ENCODE measurements around the gene TOP1.
A peak's percentile ranks its signal among the peaks of the same experiment; 100 is the strongest.

Gene TOP1

DNA sequence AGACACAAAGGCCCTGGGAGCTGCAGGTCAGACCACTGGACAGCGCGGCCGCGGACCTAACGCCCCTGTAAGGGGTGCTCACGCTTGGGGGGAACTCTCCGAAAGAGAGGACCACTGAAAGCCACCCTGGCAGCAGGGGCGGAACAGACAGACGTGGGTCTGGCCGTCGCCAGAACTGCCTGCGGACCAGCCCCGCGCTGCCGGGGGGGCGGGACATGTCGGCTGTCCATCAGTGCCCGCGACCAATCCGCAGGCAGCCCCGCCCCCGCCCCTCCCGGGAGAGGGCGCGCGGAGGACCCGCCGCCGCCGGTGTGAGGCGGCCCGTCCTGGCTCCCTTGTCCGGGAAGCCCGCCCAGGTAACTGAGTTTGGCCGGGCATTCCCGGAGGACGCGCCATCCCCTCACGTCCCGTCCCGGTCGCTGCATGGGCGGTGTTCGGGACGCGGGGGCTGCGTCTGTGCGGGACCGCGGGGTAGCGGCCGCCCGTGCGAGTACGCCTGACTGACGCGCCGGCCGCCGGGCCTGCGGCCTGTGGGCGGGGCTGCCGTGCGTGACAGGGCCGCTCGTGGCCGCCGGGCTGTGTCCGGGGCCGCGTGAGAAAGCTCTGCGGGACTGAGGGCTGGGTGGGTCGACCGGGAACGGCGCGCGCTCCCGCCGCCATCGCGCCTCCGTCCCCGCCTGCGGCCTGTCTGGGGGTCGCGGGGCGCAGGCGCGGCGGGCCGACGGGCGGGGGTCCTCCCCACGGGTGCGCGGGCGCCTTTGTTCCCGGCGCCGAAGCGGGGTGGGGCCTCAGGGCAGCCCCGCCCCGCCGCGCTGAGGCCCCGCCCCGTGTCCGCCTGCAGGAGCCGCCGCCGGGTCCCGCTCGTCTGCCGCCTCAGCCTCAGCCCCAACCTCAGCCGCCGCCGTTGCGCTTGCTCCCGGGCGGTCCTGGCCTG is 108.3 kb downstream of the TOP1 start, which contains the start of gene PLCG1:
TSS of gene PLCG1 (plus strand) at position 864 of the 934 bp plus-strand sequence. CDS start 99 bp downstream, outside the sequence.
- Histone ChIP-seq H3K4me1 (ENCODE audit: control insufficient read depth, insufficient read depth, low read length) (peaks cover 15% of the 10 kb centered on the region), H3K4me3 (ENCODE audit: low read length) (peak within 1 kb of the TSS; percentile 99), H3K9me3 (ENCODE audit: control insufficient read depth, insufficient read depth, low read length) (no peaks in the 10 kb centered on the region), H3K36me3 (ENCODE audit: control insufficient read depth, insufficient read depth, low read length) (no peaks in the 10 kb centered on the region), H3K27ac (ENCODE audit: low read length) (no peak within 1 kb of the TSS), H3K27me3 (ENCODE audit: control insufficient read depth, insufficient read depth, low read length) (no peaks in the 10 kb centered on the region)
- DNase-seq (ENCODE audit: low read depth, low spot score), result peak; percentile 47
- no CpG with 5 or more reads among the region's 121 CpGs for WGBS (ENCODE audit: insufficient coverage, insufficient read length)

DNA sequence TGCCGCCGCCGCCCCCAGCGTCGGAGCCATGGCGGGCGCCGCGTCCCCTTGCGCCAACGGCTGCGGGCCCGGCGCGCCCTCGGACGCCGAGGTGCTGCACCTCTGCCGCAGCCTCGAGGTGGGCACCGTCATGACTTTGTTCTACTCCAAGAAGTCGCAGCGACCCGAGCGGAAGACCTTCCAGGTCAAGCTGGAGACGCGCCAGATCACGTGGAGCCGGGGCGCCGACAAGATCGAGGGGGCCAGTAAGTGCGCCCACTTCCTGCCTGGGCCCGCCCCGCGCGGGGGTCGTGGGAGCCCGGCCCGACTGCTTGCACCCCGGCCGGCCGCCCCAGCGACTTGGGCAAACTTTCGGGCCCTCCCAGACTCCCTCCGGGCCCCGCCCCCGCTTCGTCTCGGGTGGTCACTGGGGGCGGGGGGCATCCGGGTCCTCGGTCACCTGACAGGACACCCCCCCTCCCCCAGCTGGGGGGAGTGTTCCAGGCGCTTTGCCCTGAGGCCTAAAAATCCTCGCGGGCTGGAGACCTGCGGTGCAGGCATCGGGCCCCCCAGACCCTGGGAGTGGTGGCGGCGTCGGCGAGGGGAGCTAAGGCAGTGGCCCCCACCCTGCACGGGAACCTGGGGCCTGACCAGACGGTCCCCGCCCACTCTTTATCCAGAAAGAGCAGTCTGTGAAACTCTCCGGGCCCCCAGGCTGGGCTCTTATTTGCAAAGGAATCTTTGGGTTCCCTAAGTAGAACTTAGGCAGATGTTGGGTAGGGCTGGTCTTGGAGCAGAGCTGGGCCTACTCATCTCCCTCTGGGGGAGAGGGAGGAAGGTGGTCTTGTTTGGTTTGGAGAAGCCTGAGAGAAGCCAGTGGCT is 109.2 kb downstream of the TOP1 start:
- WGBS (ENCODE audit: insufficient coverage, insufficient read length), result no CpG with 5 or more reads among the region's 66 CpGs
- H3K27me3 ChIP-seq (ENCODE audit: control insufficient read depth, insufficient read depth, low read length), result no peaks in the 10 kb centered on the region
- H3K4me1 ChIP-seq (ENCODE audit: control insufficient read depth, insufficient read depth, low read length), result peaks cover 17% of the 10 kb centered on the region
- peak overlapping the region; percentile 99; the same call in 1 of the 2 replicates for H3K4me3 ChIP-seq (ENCODE audit: low read length)
- H3K27ac ChIP-seq (ENCODE audit: low read length), result no peak overlapping the region
- no peaks in the 10 kb centered on the region for H3K36me3 ChIP-seq (ENCODE audit: control insufficient read depth, insufficient read depth, low read length)
- H3K9me3 ChIP-seq (ENCODE audit: control insufficient read depth, insufficient read depth, low read length), result no peaks in the 10 kb centered on the region
- peak; percentile 33 for DNase-seq (ENCODE audit: low read depth, low spot score)

DNA sequence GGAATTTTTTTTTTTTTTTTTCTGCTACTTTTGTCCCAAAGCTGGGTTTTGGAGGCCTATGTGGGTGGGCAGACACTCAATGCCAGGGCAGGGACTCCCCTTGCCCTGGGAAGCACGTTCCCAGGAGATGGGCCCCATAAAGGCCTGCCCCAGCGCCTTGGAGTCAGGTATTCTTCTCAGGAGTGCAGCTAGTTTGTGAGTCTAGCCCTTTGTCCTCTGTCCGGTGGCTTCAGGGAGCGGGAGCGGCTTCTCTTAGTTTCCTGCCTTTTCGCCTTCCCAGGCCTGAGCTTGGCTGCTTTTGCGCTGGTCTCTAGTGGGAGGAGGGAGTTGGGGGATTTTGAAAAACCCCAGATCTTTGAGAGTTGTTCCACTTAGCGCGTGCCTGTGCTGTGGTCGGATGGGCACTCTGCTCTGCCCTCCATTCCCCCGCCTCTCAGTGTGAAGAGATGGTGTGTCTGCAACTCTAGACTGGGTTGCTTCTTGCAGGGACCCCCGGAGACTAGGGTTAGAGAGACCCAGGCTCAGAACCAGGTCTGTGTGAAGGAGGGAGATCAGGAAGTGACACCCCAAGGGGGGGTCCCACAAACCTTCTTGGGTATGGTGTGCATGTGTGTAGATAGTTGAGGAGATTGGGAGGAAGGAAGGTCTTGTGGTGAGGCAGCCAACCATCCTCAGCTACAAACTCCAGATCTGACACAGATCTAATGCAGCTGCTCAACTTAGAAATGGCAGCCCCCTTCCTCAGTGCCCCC is 110.0 kb downstream of the TOP1 start:
- H3K27me3 ChIP-seq (ENCODE audit: control insufficient read depth, insufficient read depth, low read length), result no peaks in the 10 kb centered on the region
- H3K4me3 ChIP-seq (ENCODE audit: low read length), result peak overlapping the region; percentile 99; the same call in 1 of the 2 replicates
- no CpG with 5 or more reads among the region's 12 CpGs for WGBS (ENCODE audit: insufficient coverage, insufficient read length)
- no peaks in the 10 kb centered on the region for H3K9me3 ChIP-seq (ENCODE audit: control insufficient read depth, insufficient read depth, low read length)
- H3K27ac ChIP-seq (ENCODE audit: low read length), result no peak overlapping the region
- H3K36me3 ChIP-seq (ENCODE audit: control insufficient read depth, insufficient read depth, low read length), result no peaks in the 10 kb centered on the region
- DNase-seq (ENCODE audit: low read depth, low spot score), result no peak
- H3K4me1 ChIP-seq (ENCODE audit: control insufficient read depth, insufficient read depth, low read length), result peaks cover 18% of the 10 kb centered on the region

DNA sequence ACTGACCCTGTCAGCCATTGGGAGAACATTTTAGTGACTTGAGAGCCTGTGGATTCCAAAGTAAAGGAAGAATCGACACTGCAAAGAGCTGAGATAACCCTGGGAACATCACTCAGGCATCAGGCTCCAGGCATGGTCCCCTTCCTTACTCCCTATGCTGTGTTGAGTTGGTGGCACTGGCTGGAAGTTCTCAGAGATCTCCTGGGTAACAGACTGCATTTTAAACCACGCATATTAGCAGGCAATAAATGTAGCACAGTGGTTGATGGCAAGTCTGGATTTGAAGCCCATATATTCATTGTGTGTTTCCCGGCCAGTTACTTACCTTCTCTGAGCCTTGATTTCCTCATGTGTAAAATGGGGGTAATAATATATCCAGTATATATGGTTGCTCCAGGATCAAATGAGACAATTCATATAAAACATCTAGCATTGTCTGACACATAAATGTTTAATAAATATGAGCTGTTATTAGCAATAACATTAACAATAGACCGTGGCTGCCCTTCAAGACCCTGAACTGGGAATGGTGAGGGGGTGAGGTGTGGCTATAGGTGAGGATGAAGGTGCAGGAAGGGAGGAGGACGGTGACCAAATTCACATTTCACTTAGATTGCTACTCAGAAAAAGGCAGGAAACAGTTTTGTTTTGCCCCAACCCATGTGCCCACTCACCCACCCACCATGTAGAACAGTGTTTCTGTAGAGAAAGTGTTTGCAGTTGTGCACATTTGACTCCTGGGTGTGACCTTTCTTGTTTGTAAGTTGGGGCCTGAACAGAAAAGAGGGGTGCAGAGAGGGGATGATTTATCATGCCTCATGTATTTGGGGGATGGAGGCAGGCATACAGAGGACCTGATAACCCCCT is 110.8 kb downstream of the TOP1 start:
- H3K4me3 ChIP-seq (ENCODE audit: low read length), result no peak overlapping the region; the same call in 1 of the 2 replicates
- H3K36me3 ChIP-seq (ENCODE audit: control insufficient read depth, insufficient read depth, low read length), result no peaks in the 10 kb centered on the region
- H3K4me1 ChIP-seq (ENCODE audit: control insufficient read depth, insufficient read depth, low read length), result peaks cover 18% of the 10 kb centered on the region
- no peaks in the 10 kb centered on the region for H3K27me3 ChIP-seq (ENCODE audit: control insufficient read depth, insufficient read depth, low read length)
- no peak overlapping the region for H3K27ac ChIP-seq (ENCODE audit: low read length)
- DNase-seq (ENCODE audit: low read depth, low spot score), result no peak
- no peaks in the 10 kb centered on the region for H3K9me3 ChIP-seq (ENCODE audit: control insufficient read depth, insufficient read depth, low read length)
- WGBS (ENCODE audit: insufficient coverage, insufficient read length), result no CpG with 5 or more reads among the region's 5 CpGs

DNA sequence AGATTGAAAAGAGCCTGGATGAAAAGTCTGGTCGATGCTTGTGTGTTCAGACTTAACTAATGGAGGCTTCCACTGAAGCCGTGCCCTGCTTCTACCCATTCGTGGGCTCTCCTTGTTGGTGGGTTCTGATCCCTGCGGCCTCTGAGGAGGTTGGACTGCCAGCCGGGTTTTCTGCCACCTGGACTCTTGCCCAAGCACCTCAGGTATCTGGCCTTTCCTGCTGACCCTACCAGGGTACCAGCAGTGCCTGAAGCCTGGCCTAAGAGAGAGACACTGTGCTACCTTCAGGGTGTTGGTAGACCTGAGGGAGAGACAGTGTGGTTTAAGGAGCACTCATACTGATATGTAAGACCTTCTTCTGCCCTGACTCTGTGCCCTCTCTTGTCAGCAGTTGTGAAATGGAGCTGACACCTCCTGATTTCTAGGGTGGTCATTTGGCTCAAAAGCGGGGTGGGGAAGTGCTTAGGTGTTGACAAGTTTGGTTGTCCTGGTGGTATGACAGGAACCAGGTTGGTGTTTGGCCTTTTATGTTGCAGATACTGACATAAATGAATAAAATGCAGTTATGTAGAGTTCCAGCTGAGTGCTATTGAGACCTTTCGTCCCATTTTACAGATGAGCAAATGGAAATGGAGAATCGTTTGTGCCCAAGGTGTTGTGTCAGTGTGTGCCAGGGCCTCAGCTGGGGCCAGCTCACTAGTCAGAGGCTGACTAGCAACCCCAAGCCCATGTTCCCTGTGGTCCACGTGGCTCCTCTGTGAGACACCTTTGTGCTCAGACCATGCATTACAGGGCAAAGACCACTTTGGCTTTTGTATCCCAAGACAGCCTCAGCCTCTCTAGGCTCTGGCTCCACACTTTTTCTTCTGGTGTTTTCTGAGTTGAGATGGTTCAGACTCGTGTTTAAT is 111.9 kb downstream of the TOP1 start:
- no peak overlapping the region for H3K27ac ChIP-seq (ENCODE audit: low read length)
- H3K27me3 ChIP-seq (ENCODE audit: control insufficient read depth, insufficient read depth, low read length), result no peaks in the 10 kb centered on the region
- DNase-seq (ENCODE audit: low read depth, low spot score), result no peak
- no peaks in the 10 kb centered on the region for H3K9me3 ChIP-seq (ENCODE audit: control insufficient read depth, insufficient read depth, low read length)
- H3K36me3 ChIP-seq (ENCODE audit: control insufficient read depth, insufficient read depth, low read length), result no peaks in the 10 kb centered on the region
- peaks cover 15% of the 10 kb centered on the region for H3K4me1 ChIP-seq (ENCODE audit: control insufficient read depth, insufficient read depth, low read length)
- no peak overlapping the region for H3K4me3 ChIP-seq (ENCODE audit: low read length)
- WGBS (ENCODE audit: insufficient coverage, insufficient read length), result no CpG with 5 or more reads among the region's 10 CpGs

DNA sequence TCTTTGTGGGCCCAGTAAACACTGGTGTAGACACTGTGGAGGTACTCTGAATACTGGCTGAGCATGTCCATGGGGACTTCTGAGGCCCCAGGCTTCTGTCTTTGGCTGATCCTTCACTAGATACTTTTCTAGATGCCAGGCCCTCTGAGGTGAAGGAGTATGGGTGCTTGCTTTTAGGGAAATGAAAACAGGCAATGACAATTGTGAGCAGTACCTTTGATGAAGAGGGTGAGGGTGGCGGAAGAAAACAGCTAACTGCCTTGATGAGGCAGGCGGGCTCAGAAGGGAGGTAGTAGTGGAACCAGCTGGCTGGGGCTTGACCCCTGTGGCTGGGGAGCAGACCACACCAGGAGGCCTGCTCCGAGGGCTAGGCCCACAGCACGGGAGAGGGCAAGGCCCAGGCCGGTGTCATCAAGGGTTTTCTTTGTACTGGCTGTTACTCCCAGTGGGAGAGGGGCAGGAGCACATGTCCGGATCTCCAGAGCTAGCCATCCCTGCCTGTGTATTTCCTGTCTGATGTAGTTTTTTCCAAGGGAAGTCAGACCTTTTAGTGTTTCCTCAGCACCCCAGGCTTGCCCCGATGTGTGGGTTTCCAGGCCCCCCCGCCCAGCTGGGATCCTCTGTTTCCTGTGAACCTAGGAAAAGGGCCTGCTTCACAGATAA is 112.7 kb downstream of the TOP1 start:
- no peak for DNase-seq (ENCODE audit: low read depth, low spot score)
- Histone ChIP-seq H3K27ac (ENCODE audit: low read length) (no peak overlapping the region), H3K4me3 (ENCODE audit: low read length) (no peak overlapping the region), H3K27me3 (ENCODE audit: control insufficient read depth, insufficient read depth, low read length) (no peaks in the 10 kb centered on the region), H3K4me1 (ENCODE audit: control insufficient read depth, insufficient read depth, low read length) (peaks cover 13% of the 10 kb centered on the region), H3K36me3 (ENCODE audit: control insufficient read depth, insufficient read depth, low read length) (no peaks in the 10 kb centered on the region; the same call in 1 of the 2 replicates), H3K9me3 (ENCODE audit: control insufficient read depth, insufficient read depth, low read length) (no peaks in the 10 kb centered on the region)
- WGBS (ENCODE audit: insufficient coverage, insufficient read length), result no CpG with 5 or more reads among the region's 8 CpGs

DNA sequence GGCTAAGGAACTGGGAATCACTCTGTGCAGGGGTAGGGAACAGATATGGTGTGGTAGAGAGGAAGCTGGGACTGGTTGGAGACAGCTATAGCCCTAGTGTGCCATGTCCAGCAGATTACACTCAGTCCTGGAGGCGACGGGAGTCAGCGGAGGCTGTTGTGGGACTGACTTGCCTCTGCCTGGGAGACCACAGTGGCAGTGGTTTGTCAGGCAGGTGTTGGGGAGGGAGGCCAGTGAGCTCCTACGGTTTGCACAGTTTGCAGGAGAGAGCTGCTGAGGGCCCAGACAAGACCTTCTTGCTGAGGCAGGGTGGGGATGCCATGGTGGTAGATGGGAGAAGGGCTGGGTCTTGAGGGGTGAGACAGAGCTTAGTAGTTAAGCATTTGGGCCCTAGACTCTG is 113.6 kb downstream of the TOP1 start:
- Histone ChIP-seq H3K4me1 (ENCODE audit: control insufficient read depth, insufficient read depth, low read length) (peaks cover 13% of the 10 kb centered on the region), H3K9me3 (ENCODE audit: control insufficient read depth, insufficient read depth, low read length) (no peaks in the 10 kb centered on the region), H3K27me3 (ENCODE audit: control insufficient read depth, insufficient read depth, low read length) (no peaks in the 10 kb centered on the region), H3K27ac (ENCODE audit: low read length) (no peak overlapping the region), H3K4me3 (ENCODE audit: low read length) (no peak overlapping the region), H3K36me3 (ENCODE audit: control insufficient read depth, insufficient read depth, low read length) (no peaks in the 10 kb centered on the region; the same call in 1 of the 2 replicates)
- DNase-seq (ENCODE audit: low read depth, low spot score), result no peak
- WGBS (ENCODE audit: insufficient coverage, insufficient read length), result no CpG with 5 or more reads among the region's 4 CpGs

DNA sequence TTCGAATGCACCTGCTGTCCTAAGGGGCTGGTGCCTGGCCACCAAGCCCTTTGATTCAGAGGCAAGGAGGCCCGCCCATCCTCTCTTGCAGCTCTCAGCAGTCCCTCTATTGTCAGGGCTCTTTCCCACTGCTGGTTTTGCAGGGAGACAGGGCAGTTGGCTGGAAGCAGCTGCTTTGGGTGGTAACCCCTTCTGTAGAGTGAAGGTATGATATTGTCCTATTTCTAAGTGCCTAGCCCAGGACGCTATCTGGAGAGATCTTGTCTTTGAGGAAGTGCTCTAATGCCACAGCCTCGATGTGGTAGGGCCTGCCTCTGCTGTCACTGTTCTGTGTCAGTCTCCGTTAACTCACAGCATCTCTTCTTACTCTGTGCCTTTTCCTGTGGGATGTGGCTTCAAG is 114.3 kb downstream of the TOP1 start:
- H3K27me3 ChIP-seq (ENCODE audit: control insufficient read depth, insufficient read depth, low read length), result no peaks in the 10 kb centered on the region
- no peak overlapping the region for H3K27ac ChIP-seq (ENCODE audit: low read length)
- no peak for DNase-seq (ENCODE audit: low read depth, low spot score)
- no peaks in the 10 kb centered on the region for H3K9me3 ChIP-seq (ENCODE audit: control insufficient read depth, insufficient read depth, low read length)
- WGBS (ENCODE audit: insufficient coverage, insufficient read length), result no CpG with 5 or more reads among the region's 5 CpGs
- H3K36me3 ChIP-seq (ENCODE audit: control insufficient read depth, insufficient read depth, low read length), result no peaks in the 10 kb centered on the region; the same call in 1 of the 2 replicates
- no peak overlapping the region for H3K4me3 ChIP-seq (ENCODE audit: low read length)
- H3K4me1 ChIP-seq (ENCODE audit: control insufficient read depth, insufficient read depth, low read length), result peaks cover 13% of the 10 kb centered on the region

All from iPS DF 6.9 (cell line).